ENCODE data around the gene NPC1.

NPC1 gene

DNA sequence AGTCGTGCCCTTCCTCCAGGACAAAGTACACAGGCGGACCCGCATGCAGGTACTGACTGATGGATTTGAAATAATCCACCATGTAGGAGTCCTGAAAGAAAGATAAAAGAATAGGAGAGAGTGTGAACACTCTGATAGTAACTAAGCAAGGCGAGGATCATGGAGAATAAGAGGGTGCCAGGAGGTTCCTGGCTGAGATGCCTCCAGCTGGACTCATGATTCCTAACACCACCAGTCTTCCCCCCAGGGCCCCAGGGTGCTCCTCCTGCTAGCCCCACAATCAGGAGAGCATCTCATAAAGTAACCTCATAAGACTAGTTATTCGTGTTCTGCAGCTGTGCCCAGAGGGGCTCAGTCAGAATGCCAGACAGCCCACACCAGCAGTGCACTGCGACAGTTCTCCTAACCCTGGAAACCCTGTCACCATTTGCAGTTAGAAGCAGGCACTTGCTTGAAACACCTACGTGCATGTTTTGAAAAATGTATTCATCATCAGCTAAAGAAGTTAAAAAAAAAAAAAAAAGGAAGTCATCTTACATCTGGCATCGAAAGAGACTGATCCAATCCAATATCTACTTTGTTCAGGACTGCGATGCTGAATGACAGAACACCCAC is 46.3 kb downstream of the NPC1 start:
- H3K4me3 ChIP-seq (ENCODE audit: low read depth, low read length), result no peak overlapping the region
- TF ChIP-seq, protein P1, sequence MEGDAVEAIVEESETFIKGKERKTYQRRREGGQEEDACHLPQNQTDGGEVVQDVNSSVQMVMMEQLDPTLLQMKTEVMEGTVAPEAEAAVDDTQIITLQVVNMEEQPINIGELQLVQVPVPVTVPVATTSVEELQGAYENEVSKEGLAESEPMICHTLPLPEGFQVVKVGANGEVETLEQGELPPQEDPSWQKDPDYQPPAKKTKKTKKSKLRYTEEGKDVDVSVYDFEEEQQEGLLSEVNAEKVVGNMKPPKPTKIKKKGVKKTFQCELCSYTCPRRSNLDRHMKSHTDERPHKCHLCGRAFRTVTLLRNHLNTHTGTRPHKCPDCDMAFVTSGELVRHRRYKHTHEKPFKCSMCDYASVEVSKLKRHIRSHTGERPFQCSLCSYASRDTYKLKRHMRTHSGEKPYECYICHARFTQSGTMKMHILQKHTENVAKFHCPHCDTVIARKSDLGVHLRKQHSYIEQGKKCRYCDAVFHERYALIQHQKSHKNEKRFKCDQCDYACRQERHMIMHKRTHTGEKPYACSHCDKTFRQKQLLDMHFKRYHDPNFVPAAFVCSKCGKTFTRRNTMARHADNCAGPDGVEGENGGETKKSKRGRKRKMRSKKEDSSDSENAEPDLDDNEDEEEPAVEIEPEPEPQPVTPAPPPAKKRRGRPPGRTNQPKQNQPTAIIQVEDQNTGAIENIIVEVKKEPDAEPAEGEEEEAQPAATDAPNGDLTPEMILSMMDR (IDR thresholded peaks at IDR 0.05; ENCODE audit: borderline replicate concordance, insufficient read depth, low read depth, low read length), result no peak

DNA sequence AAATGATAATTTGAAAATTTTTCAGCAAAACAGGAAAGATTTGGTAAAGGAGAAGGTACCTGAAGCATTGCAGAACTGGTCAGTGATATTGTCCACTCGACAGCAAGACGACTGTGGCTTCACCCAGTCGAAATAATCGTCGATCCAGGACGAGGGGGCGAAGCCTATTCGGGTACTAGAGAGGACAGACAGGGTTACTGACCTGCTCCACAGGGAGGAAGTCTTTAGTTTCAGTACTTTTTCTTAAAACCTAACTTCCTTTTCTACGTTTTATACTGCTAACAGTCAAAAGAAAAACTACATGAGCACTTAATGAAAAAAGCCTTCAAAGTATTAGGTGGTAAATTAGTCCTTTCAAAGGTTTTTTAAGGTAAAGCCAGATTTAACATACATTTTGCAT is 47.0 kb downstream of the NPC1 start:
- TF ChIP-seq, protein P1 (IDR thresholded peaks at IDR 0.05; ENCODE audit: borderline replicate concordance, insufficient read depth, low read depth, low read length), result no peak
- H3K4me3 ChIP-seq (ENCODE audit: low read depth, low read length), result no peak overlapping the region

DNA sequence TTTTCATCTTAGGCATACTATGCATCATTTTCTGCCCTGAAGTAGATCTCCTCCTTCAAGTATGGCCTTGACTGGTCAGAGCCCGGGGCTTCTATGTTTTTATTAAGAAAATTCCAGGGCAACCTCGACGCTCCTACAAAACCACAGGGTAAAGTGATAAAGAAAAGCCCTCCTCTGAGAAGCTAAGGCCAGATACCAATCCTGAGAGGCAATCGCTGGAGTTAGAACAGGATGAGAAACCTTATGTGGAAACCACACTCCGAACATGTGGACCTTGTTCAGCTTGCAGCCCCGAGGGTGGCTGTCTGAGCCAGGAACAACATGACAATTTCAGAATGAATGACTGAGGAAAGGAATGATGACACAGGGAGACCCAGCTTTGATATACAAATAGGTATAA is 47.4 kb downstream of the NPC1 start:
- H3K4me3 ChIP-seq (ENCODE audit: low read depth, low read length), result no peak overlapping the region
- TF ChIP-seq, protein P1 (IDR thresholded peaks at IDR 0.05; ENCODE audit: borderline replicate concordance, insufficient read depth, low read depth, low read length), result no peak

DNA sequence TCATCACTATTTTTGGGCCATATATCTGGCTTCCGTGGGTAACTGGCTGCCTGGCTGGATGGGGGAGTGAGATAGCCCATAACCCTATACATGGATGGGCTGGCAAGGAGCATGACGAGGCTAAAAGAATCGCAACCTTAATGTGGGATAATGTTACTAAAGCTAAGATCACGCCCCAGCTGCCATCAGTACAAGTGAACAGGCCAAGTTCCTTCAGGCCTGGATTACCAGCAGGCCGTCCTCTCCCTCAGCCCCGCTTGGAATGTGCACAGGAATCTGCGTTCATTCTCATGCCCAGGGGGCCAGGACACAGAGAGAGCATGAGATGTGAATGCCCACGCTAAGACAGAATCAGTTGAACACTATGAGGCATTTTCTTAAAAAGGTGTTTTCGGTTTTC is 48.3 kb downstream of the NPC1 start:
- TF ChIP-seq, protein P1 (IDR thresholded peaks at IDR 0.05; ENCODE audit: borderline replicate concordance, insufficient read depth, low read depth, low read length), result no peak
- H3K4me3 ChIP-seq (ENCODE audit: low read depth, low read length), result no peak overlapping the region

DNA sequence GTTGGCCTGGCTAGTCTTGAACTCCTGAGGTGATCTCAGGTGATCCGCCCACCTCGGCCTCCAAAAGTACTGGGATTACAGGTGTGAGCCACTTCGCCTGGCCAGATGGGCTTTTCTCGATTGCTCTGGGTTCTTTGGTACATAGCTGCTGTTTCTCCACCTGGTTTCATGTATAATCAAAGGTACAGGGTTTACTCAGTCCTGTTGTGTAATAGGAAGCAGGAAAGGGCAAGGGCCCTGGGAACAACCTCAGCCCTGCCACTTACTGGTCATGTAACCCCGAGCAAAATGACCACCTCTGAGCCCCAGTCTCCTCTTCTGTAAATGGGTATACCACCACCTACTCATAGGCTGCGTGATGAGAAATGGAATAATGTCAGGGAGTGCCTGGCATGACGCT is 49.0 kb downstream of the NPC1 start:
- TF ChIP-seq, protein P1 (IDR thresholded peaks at IDR 0.05; ENCODE audit: borderline replicate concordance, insufficient read depth, low read depth, low read length), result no peak
- no peak overlapping the region for H3K4me3 ChIP-seq (ENCODE audit: low read depth, low read length)

DNA sequence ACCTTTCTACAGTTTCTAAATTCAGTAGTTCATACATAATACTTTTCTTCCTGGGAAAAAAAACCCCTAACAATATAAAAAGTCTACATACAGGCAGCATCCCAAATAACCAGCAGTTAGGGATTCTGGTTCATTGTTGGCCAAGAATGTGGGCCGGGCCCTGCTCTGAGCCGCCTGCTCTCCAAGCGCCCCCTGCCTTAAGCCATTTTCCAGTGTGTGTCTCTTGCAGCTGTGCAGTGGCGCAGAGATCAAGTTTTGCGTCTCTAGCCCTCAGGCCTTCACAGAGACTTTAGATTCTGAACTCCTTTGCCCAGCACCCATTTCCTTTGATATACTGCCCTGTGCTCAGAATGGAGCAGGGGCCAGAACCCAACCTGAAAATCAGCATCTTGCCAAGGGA is 50.1 kb downstream of the NPC1 start:
- no peak overlapping the region for H3K4me3 ChIP-seq (ENCODE audit: low read depth, low read length)
- TF ChIP-seq, protein P1 (IDR thresholded peaks at IDR 0.05; ENCODE audit: borderline replicate concordance, insufficient read depth, low read depth, low read length), result no peak

DNA sequence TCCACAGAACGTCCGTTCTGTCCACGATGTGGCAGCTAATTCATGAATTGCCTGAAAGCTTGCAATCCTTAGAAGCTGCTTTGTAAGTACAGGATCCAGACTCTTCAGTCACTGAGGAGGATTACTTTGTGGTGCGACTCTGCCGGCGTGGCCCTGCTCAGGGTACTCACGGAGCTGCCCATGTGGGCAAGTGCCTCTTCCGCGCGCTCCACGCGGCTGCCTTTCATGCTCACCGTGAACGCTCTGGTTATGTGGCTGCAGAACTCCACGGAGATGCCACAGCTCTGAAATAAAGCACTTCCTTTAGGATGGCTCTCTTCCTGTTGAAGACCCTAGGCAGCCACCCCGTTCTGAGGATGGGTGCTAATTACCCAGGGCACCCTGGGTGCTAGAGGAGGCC is 52.0 kb downstream of the NPC1 start:
- TF ChIP-seq, protein P1 (IDR thresholded peaks at IDR 0.05; ENCODE audit: borderline replicate concordance, insufficient read depth, low read depth, low read length), result no peak

More for the DNA sequence above, 52.0 kb downstream of the NPC1 start:
- H3K4me3 ChIP-seq (ENCODE audit: low read depth, low read length), result no peak overlapping the region

Measured in GM12875 (cell line).